Fibroblast of skin of back (primary cell): ENCODE measurements around the gene POLR3K.
"Not testable (repeated sequence)": the region's sequence is repeated elsewhere in the genome, so short reads cannot be mapped to it uniquely, and the experiment has no call there.

Experiments used
- DNase-seq: peaks from one replicate; pipeline ENCODE4 v3.0.0-alpha.2; 2013

Gene POLR3K

GRCh38 chr16:63998-64913 lies 10.8 kb upstream of the POLR3K start:
- DNase-seq, result no peak

- no peak for DNase-seq
Observed at GRCh38 chr16:63466-63865, 10.1 kb upstream of the POLR3K start.

- DNase-seq, result no peak
Observed at GRCh38 chr16:62968-63391, 9.6 kb upstream of the POLR3K start.

- no peak for DNase-seq
Observed at GRCh38 chr16:62283-62967, 9.0 kb upstream of the POLR3K start.

- DNase-seq, result no peak
Observed at GRCh38 chr16:61879-62281, 8.5 kb upstream of the POLR3K start.

- DNase-seq, result no peak
Observed at GRCh38 chr16:60929-61878, 7.8 kb upstream of the POLR3K start.

- no peak for DNase-seq
Observed at GRCh38 chr16:60166-60565, 6.8 kb upstream of the POLR3K start.

- DNase-seq, result no peak
Observed at GRCh38 chr16:59440-60059, 6.1 kb upstream of the POLR3K start.

GRCh38 chr16:58491-59439 lies 5.4 kb upstream of the POLR3K start:
- DNase-seq, result no peak

GRCh38 chr16:57711-58110 lies 4.3 kb upstream of the POLR3K start:
- DNase-seq, result no peak

- no peak for DNase-seq
Observed at GRCh38 chr16:56231-56927, 3.0 kb upstream of the POLR3K start.

- no peak for DNase-seq
Observed at GRCh38 chr16:55571-56136, 2.2 kb upstream of the POLR3K start.

GRCh38 chr16:54237-54581 lies 801 bp upstream of the POLR3K start:
- no peak for DNase-seq

GRCh38 chr16:50769-51591 lies 2.4 kb downstream of the POLR3K start:
- no peak for DNase-seq

GRCh38 chr16:47234-47633 lies 6.2 kb downstream of the POLR3K start:
- DNase-seq, result no peak

GRCh38 chr16:46510-46909 lies 6.9 kb downstream of the POLR3K start:
- DNase-seq, result not testable (repeated sequence)

- DNase-seq, result no peak
Observed at GRCh38 chr16:45454-45853, 8.0 kb downstream of the POLR3K start.

- no peak for DNase-seq
Observed at GRCh38 chr16:44655-45054, 8.8 kb downstream of the POLR3K start.

GRCh38 chr16:43294-43693 lies 10.1 kb downstream of the POLR3K start:
- DNase-seq, result no peak
